NCI-H1694 (cell line): Measurements from ENCODE around the gene CES2.
"Not testable (repeated sequence)": the region's sequence is repeated elsewhere in the genome, so short reads cannot be mapped to it uniquely, and the experiment has no call there.

Source experiments
- DNase-seq: peaks from one replicate; lab custom pipeline; 2025; lab: John Stamatoyannopoulos, UW

The CES2 gene

GRCh38 chr16:66934839-66935313 is 440 bp upstream of the CES2 start:
- DNase-seq = not testable (repeated sequence)

GRCh38 chr16:66936462-66936861 is 1.1 kb downstream of the CES2 start:
- no peak for DNase-seq

GRCh38 chr16:66936889-66937554 is 1.7 kb downstream of the CES2 start:
- no peak for DNase-seq

- DNase-seq = no peak
Observed at GRCh38 chr16:66937725-66938337, 2.5 kb downstream of the CES2 start.

GRCh38 chr16:66939366-66939765 is 4.0 kb downstream of the CES2 start:
- DNase-seq = no peak

GRCh38 chr16:66940236-66940635 is 4.9 kb downstream of the CES2 start:
- DNase-seq = no peak

GRCh38 chr16:66942981-66943380 is 7.7 kb downstream of the CES2 start:
- no peak for DNase-seq

GRCh38 chr16:66943426-66944053 is 8.2 kb downstream of the CES2 start:
- DNase-seq = no peak

- no peak for DNase-seq
Observed at GRCh38 chr16:66944054-66944441, 8.7 kb downstream of the CES2 start.

GRCh38 chr16:66944971-66945370 is 9.7 kb downstream of the CES2 start:
- not testable (repeated sequence) for DNase-seq

- DNase-seq = no peak
Observed at GRCh38 chr16:66945939-66946338, 10.6 kb downstream of the CES2 start.

GRCh38 chr16:66946541-66946940 is 11.2 kb downstream of the CES2 start:
- no peak for DNase-seq

- no peak for DNase-seq
Observed at GRCh38 chr16:66946974-66947301, 11.6 kb downstream of the CES2 start.

- DNase-seq = peak; percentile 75
Observed at GRCh38 chr16:66947302-66948065, 12.2 kb downstream of the CES2 start.

GRCh38 chr16:66948134-66948836 is 13.0 kb downstream of the CES2 start:
- no peak for DNase-seq

GRCh38 chr16:66948837-66949225 is 13.5 kb downstream of the CES2 start:
- no peak for DNase-seq

GRCh38 chr16:66949472-66949871 is 14.2 kb downstream of the CES2 start:
- DNase-seq = no peak

GRCh38 chr16:66950437-66950836 is 15.1 kb downstream of the CES2 start:
- no peak for DNase-seq

- no peak for DNase-seq
Observed at GRCh38 chr16:66950971-66951790, 15.9 kb downstream of the CES2 start.

GRCh38 chr16:66952430-66953110 is 17.3 kb downstream of the CES2 start:
- no peak for DNase-seq
